VCaP (cell line): ENCODE measurements around the gene PTRHD1.

ENCODE experiments used
- H3K27ac ChIP-seq: fragments of 450-650 bp; 2 replicates; pipeline ENCODE4 v1.5.1; 2017
- TF ChIP-seq, protein P1 (sequence below): fragments of 450-650 bp; conservative IDR thresholded peaks from 2 replicates; pipeline ENCODE4 v1.5.1; 2017; ENCODE audit warnings: mild to moderate bottlenecking, moderate library complexity

The PTRHD1 gene

GRCh38 chr2:24779116-24779515, 14.1 kb downstream of the PTRHD1 start:
- no peak overlapping the region for H3K27ac ChIP-seq

DNA sequence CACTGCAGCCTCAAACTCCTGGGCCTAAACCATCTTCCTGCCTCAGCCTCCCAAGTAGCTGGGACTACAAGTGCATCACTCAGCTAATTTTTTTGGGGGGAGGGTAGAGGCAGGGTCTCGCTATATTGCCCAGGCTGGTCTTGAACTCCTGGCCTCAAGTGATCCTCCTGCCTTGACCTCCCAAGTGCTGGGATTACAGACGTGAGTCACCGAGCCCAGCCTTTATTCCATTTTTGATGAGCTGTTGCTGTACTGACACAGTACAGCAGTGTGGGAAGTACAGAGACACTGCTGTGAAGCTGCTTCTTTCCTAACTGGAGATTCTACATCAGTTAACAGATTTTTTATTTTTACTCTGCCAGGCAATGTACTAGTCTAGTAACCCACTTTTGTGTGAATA, 18.8 kb downstream of the PTRHD1 start:
- TF ChIP-seq, protein P1, sequence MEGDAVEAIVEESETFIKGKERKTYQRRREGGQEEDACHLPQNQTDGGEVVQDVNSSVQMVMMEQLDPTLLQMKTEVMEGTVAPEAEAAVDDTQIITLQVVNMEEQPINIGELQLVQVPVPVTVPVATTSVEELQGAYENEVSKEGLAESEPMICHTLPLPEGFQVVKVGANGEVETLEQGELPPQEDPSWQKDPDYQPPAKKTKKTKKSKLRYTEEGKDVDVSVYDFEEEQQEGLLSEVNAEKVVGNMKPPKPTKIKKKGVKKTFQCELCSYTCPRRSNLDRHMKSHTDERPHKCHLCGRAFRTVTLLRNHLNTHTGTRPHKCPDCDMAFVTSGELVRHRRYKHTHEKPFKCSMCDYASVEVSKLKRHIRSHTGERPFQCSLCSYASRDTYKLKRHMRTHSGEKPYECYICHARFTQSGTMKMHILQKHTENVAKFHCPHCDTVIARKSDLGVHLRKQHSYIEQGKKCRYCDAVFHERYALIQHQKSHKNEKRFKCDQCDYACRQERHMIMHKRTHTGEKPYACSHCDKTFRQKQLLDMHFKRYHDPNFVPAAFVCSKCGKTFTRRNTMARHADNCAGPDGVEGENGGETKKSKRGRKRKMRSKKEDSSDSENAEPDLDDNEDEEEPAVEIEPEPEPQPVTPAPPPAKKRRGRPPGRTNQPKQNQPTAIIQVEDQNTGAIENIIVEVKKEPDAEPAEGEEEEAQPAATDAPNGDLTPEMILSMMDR: no peak
- no peak overlapping the region for H3K27ac ChIP-seq

More at GRCh38 chr2:24779116-24779515, 14.1 kb downstream of the PTRHD1 start:
- TF ChIP-seq, protein P1: no peak

DNA sequence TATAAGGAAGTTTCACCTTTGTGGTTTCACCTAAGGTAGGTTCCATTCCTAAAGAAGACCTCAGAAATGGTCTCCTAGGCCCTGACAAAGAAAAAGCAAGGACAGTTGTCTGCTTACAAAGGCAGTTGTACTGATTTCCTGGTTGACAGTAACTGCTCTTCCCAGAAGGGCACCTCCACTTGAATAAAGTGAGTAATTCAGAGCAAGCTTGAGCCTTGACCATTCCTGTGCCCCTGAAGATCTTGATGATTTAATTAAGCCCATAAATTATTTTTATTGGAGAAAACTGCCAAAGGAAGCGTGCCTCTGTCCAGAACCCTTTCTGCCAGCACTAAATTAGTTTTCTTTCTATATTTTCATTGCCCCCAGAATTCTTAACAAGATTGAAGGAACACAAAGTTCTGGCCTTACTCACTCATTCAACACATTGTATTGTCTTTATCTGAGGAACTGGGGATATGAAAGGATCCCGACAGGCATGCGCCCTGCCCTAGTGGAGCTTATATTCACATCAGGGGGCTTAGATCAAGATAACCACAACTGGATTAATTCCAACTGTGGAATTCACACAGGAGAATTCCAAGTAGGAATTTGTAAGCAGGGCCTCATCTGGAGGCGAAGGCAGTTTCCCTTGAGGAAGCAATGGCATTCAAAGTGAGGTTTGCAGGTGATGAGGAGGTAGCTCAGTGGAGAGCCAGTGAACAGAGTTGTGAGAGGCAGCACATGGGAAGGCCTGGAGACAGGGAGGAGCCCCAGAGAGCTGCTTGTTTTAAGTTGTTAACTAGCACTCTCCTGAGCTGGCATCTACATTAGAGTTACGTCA, 21.2 kb downstream of the PTRHD1 start:
- H3K27ac ChIP-seq: no peak overlapping the region
- TF ChIP-seq, protein P1: no peak

DNA sequence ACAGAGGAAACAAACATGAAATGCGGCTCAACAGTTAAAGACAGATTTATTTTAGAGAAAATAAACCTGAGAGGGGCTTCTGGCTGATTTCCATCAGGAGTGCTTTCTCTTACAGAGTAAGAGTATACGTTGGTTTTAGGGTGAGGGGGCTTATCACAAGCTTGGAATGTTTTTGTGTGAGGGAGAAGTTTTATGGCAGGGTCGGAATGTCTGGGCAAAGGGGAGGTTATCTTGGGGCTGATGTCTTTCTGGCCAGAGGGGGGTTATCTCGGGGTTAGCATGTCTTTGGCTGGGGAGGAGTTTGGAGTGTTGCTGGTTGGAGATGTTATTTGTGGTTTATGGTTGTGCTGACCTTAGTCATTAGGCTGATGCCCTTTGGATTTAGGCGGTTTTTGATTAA, 22.1 kb downstream of the PTRHD1 start:
- no peak overlapping the region for H3K27ac ChIP-seq
- TF ChIP-seq, protein P1: no peak

DNA sequence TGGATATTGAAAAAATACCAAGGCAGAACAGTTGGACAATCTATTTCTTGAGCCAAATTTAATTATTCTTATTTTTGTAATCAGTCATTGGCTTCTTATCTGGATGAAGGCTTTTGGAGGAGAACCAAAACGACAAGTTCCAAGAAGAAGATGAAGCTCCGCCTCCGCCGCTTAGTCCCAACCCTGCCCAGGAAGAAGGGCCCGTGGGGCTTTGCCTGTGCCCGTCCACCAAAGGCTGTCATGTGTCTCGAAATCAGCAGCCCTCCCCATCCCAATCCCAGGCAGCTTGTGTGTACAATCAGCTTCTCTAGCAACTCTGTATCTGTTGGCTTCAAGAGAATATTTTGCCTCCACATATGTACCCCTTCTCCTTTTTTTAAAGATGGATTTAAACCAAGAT, 24.6 kb downstream of the PTRHD1 start:
- TF ChIP-seq, protein P1: no peak
- H3K27ac ChIP-seq: no peak overlapping the region

DNA sequence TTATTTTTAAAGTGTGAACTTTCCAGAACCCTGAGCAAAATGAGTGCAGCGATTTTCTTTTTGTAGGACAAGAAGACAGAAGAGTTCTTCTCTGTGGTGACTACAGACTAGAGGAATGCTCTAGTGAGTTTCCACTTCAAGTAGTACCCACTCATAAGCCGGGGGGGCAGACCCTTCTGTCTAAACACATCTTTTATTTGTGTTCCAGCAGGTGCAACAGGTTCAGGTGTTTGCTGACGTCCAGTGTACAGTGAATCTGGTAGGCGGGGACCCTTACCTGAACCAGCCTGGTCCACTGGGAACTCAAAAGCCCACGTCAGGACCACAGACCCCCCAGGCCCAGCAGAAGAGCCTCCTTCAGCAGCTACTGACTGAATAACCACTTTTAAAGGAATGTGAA, 25.2 kb downstream of the PTRHD1 start:
- no peak overlapping the region for H3K27ac ChIP-seq
- TF ChIP-seq, protein P1: no peak

- H3K27ac ChIP-seq: no peak overlapping the region
- TF ChIP-seq, protein P1: no peak
Observed at GRCh38 chr2:24766609-24767008, 26.6 kb downstream of the PTRHD1 start.
